Measurements from ENCODE around the gene RAB6D.
"Not testable (repeated sequence)": the region's sequence is repeated elsewhere in the genome, so short reads cannot be mapped to it uniquely, and the experiment has no call there.

- TF ChIP-seq CTCF (conservative IDR thresholded peaks at IDR 0.05); EZH2 (IDR thresholded peaks at IDR 0.05; ENCODE audit: low read depth): not testable (repeated sequence)
Observed at GRCh38 chr2:131390495-131391130, 26.6 kb upstream of the RAB6D start.

Measured in PC-9 (cell line).